RWPE1 (cell line): ENCODE results near the gene POR.
"Not testable (repeated sequence)": the region's sequence is repeated elsewhere in the genome, so short reads cannot be mapped to it uniquely, and the experiment has no call there.

Experiments
- CTCF ChIA-PET: fragments of 350-600 bp; sonication (Branson Sonifier 250); formaldehyde crosslinking; extraction: SDS; loops from one replicate; lab custom pipeline; 2021; lab: Yijun Ruan, JAX
- POLR2A ChIA-PET: fragments of 400-600 bp; formaldehyde crosslinking; extraction: SDS; loops from one replicate; lab custom pipeline; 2020; ENCODE audit warnings: antibody characterized with exemption; ENCODE audit not compliant: low non-redundant PET; lab: Yijun Ruan, JAX
- DNase-seq: peaks from one replicate; pipeline ENCODE4 v3.0.0; 2012; ENCODE audit warnings: low spot score
- H3K27ac ChIP-seq: fragments of 450-650 bp; 2 replicates; pipeline ENCODE4 v1.5.1; 2017
- CTCF ChIP-seq: fragments of 450-650 bp; conservative IDR thresholded peaks from 2 replicates; pipeline ENCODE4 v1.5.1; 2017; ENCODE audit warnings: low read depth, mild to moderate bottlenecking

Gene POR

GRCh38 chr7:75998038-75998437, 83.1 kb downstream of the POR start:
- ChIA-PET CTCF (interaction anchor here (0.6 to 0.7 kb wide), 2 partner anchors 23 to 69 kb away, joined by 4 to 7 read pairs; no protein-coding TSS in a partner anchor), POLR2A (no interaction called here)
- no peak for TF ChIP-seq CTCF
- DNase-seq: no peak
- no peak overlapping the region for H3K27ac ChIP-seq

GRCh38 chr7:76000566-76000965, 85.6 kb downstream of the POR start:
- POLR2A ChIA-PET: interaction anchor here (0.6 kb wide), 1 partner anchor 1075 kb away, joined by 4 read pairs; no protein-coding TSS in a partner anchor
- 0 out of 2 replicates have a peak overlapping the region, but pooled peaks have one; percentile 1 for H3K27ac ChIP-seq
- DNase-seq: no peak
- no peak for TF ChIP-seq CTCF
- CTCF ChIA-PET: no interaction called here

GRCh38 chr7:76002139-76002538, 87.2 kb downstream of the POR start:
- POLR2A ChIA-PET: no interaction called here
- CTCF ChIA-PET: no interaction called here
- DNase-seq: no peak
- no peak overlapping the region for H3K27ac ChIP-seq
- no peak for TF ChIP-seq CTCF

- ChIA-PET POLR2A (no interaction called here), CTCF (interaction anchor here (0.6 kb wide), 1 partner anchor 136 kb away, joined by 3 read pairs; no protein-coding TSS in a partner anchor)
- no peak for DNase-seq
- TF ChIP-seq CTCF: no peak
- H3K27ac ChIP-seq: no peak overlapping the region
Measured at GRCh38 chr7:76002822-76003221, 87.9 kb downstream of the POR start.

- no peak for TF ChIP-seq CTCF
- H3K27ac ChIP-seq: no peak overlapping the region
- no peak for DNase-seq
- CTCF ChIA-PET: interaction anchor here (0.6 kb wide), 1 partner anchor 136 kb away, joined by 3 read pairs; no protein-coding TSS in a partner anchor
- POLR2A ChIA-PET: no interaction called here
Measured at GRCh38 chr7:76003351-76003750, 88.4 kb downstream of the POR start.

GRCh38 chr7:76005004-76005403, 90.0 kb downstream of the POR start:
- DNase-seq, POLR2A ChIA-PET, CTCF ChIA-PET, H3K27ac ChIP-seq: not testable (repeated sequence)

- no peak for DNase-seq
- no peak overlapping the region for H3K27ac ChIP-seq
- POLR2A ChIA-PET: no interaction called here
- TF ChIP-seq CTCF: no peak
- CTCF ChIA-PET: interaction anchor here (0.6 kb wide), 1 partner anchor 39 kb away, joined by 4 read pairs; the partner anchor contains the start of gene STYXL1
Measured at GRCh38 chr7:76008156-76008687, 93.3 kb downstream of the POR start.
